Right atrium auricular region (tissue), 2 donors: ENCODE results near the gene CEP128. TPM values are rescaled to one million over a fixed set of nuclear protein-coding genes. Genes with fewer than 3 reads are reported as not detected.
A peak's percentile ranks its signal among the peaks of the same experiment; 100 is the strongest.

Experiments used
- DNase-seq: peaks from one replicate; pipeline ENCODE4 v3.0.0-alpha.2; 2019; ENCODE audit warnings: low spot score
- H3K27ac ChIP-seq, 2 donors: fragments of 200-600 bp; sonication (generic); 1 replicate in 1 of 2; 2 replicates in 1 of 2; pipeline ENCODE4 v1.5.1; 2016 to 2019
- H3K27me3 ChIP-seq, 2 donors: fragments of 200-600 bp; sonication (generic); one replicate each; pipeline versions ENCODE4 v1.5.1 to v1.6.0; 2017 to 2019
- H3K36me3 ChIP-seq: fragments of 200-600 bp; sonication (generic); one replicate; pipeline ENCODE4 v1.5.1; 2016
- H3K4me1 ChIP-seq, 2 donors: fragments of 200-600 bp; sonication (generic); one replicate each; pipeline versions ENCODE4 v1.5.1 to v1.6.0; 2017 to 2019
- H3K4me3 ChIP-seq, 2 donors: fragments of 200-600 bp; sonication (generic); 1 replicate in 1 of 2; 2 replicates in 1 of 2; pipeline ENCODE4 v1.5.1; 2017 to 2019; ENCODE audit warnings: mild to moderate bottlenecking in 1 of 2, moderate library complexity in 1 of 2
- H3K9me3 ChIP-seq, 2 donors: fragments of 200-600 bp; sonication (generic); one replicate each; pipeline ENCODE4 v1.5.1; 2019
- total RNA-seq, 2 donors: library from RNA; depleted of rRNA; stranded (reverse); fragments of >200 nt; gene quantifications; one replicate each; pipeline ENCODE4 v1.1.0, GENCODE V29; 2016
- TF ChIP-seq, protein P1 (sequence below), 2 donors: fragments of 200-600 bp; sonication (generic); IDR thresholded peaks; one replicate each; pipeline ENCODE4 v1.5.1; 2019; ENCODE audit warnings: antibody characterized with exemption in 2 of 2

CEP128 gene
- total RNA-seq, 2 donors from 2014 or later = 1.3 to 2.7 TPM

GRCh38 chr14:80494769-80495168 lies 446.8 kb downstream of the CEP128 start:
- no peak overlapping the region for H3K27ac ChIP-seq
- TF ChIP-seq, protein P1, sequence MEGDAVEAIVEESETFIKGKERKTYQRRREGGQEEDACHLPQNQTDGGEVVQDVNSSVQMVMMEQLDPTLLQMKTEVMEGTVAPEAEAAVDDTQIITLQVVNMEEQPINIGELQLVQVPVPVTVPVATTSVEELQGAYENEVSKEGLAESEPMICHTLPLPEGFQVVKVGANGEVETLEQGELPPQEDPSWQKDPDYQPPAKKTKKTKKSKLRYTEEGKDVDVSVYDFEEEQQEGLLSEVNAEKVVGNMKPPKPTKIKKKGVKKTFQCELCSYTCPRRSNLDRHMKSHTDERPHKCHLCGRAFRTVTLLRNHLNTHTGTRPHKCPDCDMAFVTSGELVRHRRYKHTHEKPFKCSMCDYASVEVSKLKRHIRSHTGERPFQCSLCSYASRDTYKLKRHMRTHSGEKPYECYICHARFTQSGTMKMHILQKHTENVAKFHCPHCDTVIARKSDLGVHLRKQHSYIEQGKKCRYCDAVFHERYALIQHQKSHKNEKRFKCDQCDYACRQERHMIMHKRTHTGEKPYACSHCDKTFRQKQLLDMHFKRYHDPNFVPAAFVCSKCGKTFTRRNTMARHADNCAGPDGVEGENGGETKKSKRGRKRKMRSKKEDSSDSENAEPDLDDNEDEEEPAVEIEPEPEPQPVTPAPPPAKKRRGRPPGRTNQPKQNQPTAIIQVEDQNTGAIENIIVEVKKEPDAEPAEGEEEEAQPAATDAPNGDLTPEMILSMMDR (IDR thresholded peaks at IDR 0.05) = no peak
- H3K36me3 ChIP-seq = no peaks in the 10 kb centered on the region
- no peak overlapping the region for H3K4me3 ChIP-seq
- no peak for DNase-seq
- peaks cover 0 to 7% of the 10 kb centered on the region in 2 donors for H3K4me1 ChIP-seq
- H3K9me3 ChIP-seq = no peaks in the 10 kb centered on the region
- no peaks in the 10 kb centered on the region for H3K27me3 ChIP-seq

GRCh38 chr14:80493620-80494019 lies 447.9 kb downstream of the CEP128 start:
- Histone ChIP-seq H3K4me3 (no peak overlapping the region), H3K36me3 (no peaks in the 10 kb centered on the region), H3K9me3 (no peaks in the 10 kb centered on the region), H3K27me3 (no peaks in the 10 kb centered on the region), H3K27ac (peak overlapping the region in 1 of 2 donors; percentile 17), H3K4me1 (peaks cover 0 to 7% of the 10 kb centered on the region in 2 donors)
- TF ChIP-seq, protein P1 (IDR thresholded peaks at IDR 0.05) = no peak
- DNase-seq = no peak

DNA sequence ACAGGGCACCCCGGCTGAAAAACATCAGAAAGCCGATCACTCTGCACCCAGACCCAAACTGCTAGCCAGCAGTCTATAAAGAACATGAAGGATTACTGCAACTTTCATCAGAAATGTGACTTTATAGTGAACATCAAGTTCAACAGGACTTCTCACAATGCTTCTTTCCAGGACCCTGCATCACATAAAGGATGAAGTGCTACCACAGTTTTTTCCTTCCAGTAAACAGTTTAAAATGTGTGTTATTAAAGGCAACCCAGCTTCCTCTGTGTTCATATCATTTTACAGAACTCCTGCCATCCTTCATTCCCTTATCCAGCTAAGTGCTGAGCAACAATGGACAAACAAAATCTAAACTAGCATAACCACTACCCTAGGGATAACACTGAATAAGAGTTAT lies 449.9 kb downstream of the CEP128 start:
- Histone ChIP-seq H3K9me3 (no peaks in the 10 kb centered on the region), H3K27ac (peak overlapping the region in 1 of 2 donors; percentile 41), H3K4me1 (peaks cover 0 to 7% of the 10 kb centered on the region in 2 donors), H3K27me3 (no peaks in the 10 kb centered on the region), H3K4me3 (no peak overlapping the region), H3K36me3 (no peaks in the 10 kb centered on the region)
- DNase-seq = no peak
- TF ChIP-seq, protein P1 (IDR thresholded peaks at IDR 0.05) = no peak

DNA sequence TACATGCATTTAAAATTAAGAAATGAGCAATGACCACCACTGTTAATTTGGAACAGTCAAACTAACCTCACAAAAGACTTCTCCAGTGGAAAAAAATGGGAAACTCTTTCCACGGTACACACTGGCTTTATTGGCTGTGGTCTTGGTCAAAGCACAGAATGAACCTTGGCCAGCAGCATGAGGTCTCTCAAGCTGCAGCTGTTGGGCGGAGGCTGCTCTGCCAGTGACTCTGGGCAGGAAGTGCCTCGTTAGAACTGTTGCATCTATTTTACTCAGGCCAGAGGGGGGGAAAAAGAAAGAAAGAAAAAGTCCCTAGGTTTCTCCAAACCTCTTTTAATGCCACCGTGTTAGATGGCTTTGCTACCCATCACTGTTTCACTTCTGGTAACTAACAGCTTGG lies 450.4 kb downstream of the CEP128 start:
- no peak for DNase-seq
- TF ChIP-seq, protein P1 (IDR thresholded peaks at IDR 0.05) = no peak
- Histone ChIP-seq H3K9me3 (no peaks in the 10 kb centered on the region), H3K4me3 (no peak overlapping the region), H3K36me3 (no peaks in the 10 kb centered on the region), H3K27ac (peak overlapping the region in 1 of 2 donors; percentile 41), H3K27me3 (no peaks in the 10 kb centered on the region), H3K4me1 (peaks cover 0 to 7% of the 10 kb centered on the region in 2 donors)

DNA sequence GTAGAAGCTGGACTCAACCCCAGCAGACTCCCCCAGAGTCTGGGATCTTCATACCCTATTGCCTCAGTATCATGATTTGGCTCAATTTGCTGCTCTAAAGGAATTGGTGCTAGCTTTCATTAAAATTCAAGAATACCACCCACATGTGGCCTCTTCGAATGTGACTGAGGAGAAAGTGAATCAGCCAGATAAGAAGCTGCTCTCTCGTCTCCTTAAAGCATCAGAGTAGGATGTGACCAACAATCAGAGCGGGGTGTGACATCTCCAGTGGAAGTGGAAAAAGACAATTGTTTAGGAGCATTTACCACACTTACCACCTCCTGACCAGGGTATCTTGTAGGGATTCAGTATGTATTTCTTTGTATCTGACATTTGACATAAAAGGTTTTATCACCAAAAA lies 452.0 kb downstream of the CEP128 start:
- Histone ChIP-seq H3K27ac (no peak overlapping the region), H3K4me1 (peaks cover 0 to 7% of the 10 kb centered on the region in 2 donors), H3K9me3 (no peaks in the 10 kb centered on the region), H3K36me3 (no peaks in the 10 kb centered on the region), H3K27me3 (no peaks in the 10 kb centered on the region), H3K4me3 (no peak overlapping the region)
- DNase-seq = no peak
- TF ChIP-seq, protein P1 (IDR thresholded peaks at IDR 0.05) = no peak

DNA sequence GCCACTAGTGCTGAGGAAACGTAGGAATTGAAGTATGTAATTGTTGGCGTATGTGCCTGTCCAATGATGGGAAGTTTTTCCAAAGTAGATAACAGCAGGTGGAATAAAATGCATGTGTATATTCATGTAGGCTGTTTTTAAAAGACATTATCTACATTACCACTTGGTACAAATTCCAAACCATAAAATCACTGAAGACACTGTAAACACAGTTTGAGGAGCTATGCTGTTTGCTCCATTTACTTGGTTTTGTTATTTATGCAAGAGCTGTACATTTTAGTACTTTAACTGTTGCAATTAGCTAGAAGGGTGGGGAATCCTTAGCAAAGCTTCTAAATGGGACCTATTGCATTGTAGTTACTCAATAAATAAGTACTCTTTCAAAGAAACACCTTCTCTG lies 455.8 kb downstream of the CEP128 start:
- Histone ChIP-seq H3K27me3 (no peaks in the 10 kb centered on the region), H3K4me1 (no peaks in the 10 kb centered on the region), H3K9me3 (no peaks in the 10 kb centered on the region), H3K36me3 (no peaks in the 10 kb centered on the region), H3K27ac (no peak overlapping the region), H3K4me3 (no peak overlapping the region)
- TF ChIP-seq, protein P1 (IDR thresholded peaks at IDR 0.05) = no peak
- DNase-seq = no peak
